ENCODE results near the gene TNIK. TPM values are rescaled to one million over a fixed set of nuclear protein-coding genes. Genes with fewer than 3 reads are reported as not detected.

The TNIK gene
- total RNA-seq, 1 donor from 2014 or later = 2.5 TPM

GRCh38 chr3:171213907-171214306 is 246.3 kb downstream of the TNIK start:
- Mint-ChIP-seq H3K27ac (no peak overlapping the region), H3K27me3 (no peaks in the 10 kb centered on the region)
- POLR2A ChIA-PET = no interaction called here

GRCh38 chr3:171213178-171213577 is 247.0 kb downstream of the TNIK start:
- H3K4me1 Mint-ChIP-seq = no peaks in the 10 kb centered on the region
- CTCF ChIA-PET = no interaction called here
- no peak overlapping the region for H3K4me3 Mint-ChIP-seq
- POLR2A ChIA-PET = no interaction called here
- intact Hi-C loops (cut with micrococcal nuclease) = no loop called here
- ATAC-seq (ENCODE audit: low read depth) (no peak), DNase-seq (no peak)
- no peaks in the 10 kb centered on the region for H3K36me3 Mint-ChIP-seq (ENCODE audit: low read depth)
- TF ChIP-seq CTCF (IDR thresholded peaks at IDR 0.05) = no peak
- H3K27ac Mint-ChIP-seq = no peak overlapping the region
- no peaks in the 10 kb centered on the region for H3K27me3 Mint-ChIP-seq
- H3K9me3 Mint-ChIP-seq = peaks cover 1% of the 10 kb centered on the region

More at GRCh38 chr3:171213907-171214306, 246.3 kb downstream of the TNIK start:
- ATAC-seq (ENCODE audit: low read depth) (no peak), DNase-seq (no peak)
- CTCF ChIA-PET = no interaction called here
- H3K9me3 Mint-ChIP-seq = peaks cover 3% of the 10 kb centered on the region
- H3K4me3 Mint-ChIP-seq = no peak overlapping the region
- no peaks in the 10 kb centered on the region for H3K36me3 Mint-ChIP-seq (ENCODE audit: low read depth)
- no peaks in the 10 kb centered on the region for H3K4me1 Mint-ChIP-seq
- intact Hi-C loops (cut with micrococcal nuclease) = no loop called here
- no peak for TF ChIP-seq CTCF (IDR thresholded peaks at IDR 0.05)

- ChIA-PET CTCF (no interaction called here), POLR2A (no interaction called here)
- Mint-ChIP-seq H3K4me3 (no peak overlapping the region), H3K27ac (no peak overlapping the region), H3K4me1 (no peaks in the 10 kb centered on the region), H3K9me3 (no peaks in the 10 kb centered on the region), H3K27me3 (no peaks in the 10 kb centered on the region), H3K36me3 (ENCODE audit: low read depth) (no peaks in the 10 kb centered on the region)
- no peak for ATAC-seq (ENCODE audit: low read depth)
- no peak for TF ChIP-seq CTCF (IDR thresholded peaks at IDR 0.05)
- DNase-seq = no peak
- intact Hi-C loops (cut with micrococcal nuclease) = no loop called here
Observed at GRCh38 chr3:171212648-171213047, 247.6 kb downstream of the TNIK start.

GRCh38 chr3:171206283-171206682 is 253.9 kb downstream of the TNIK start:
- Mint-ChIP-seq H3K9me3 (no peaks in the 10 kb centered on the region), H3K27ac (no peak overlapping the region), H3K36me3 (ENCODE audit: low read depth) (no peaks in the 10 kb centered on the region), H3K4me3 (no peak overlapping the region), H3K4me1 (no peaks in the 10 kb centered on the region), H3K27me3 (no peaks in the 10 kb centered on the region)
- intact Hi-C loops (cut with micrococcal nuclease) = no loop called here
- ChIA-PET CTCF (no interaction called here), POLR2A (no interaction called here)
- ATAC-seq (ENCODE audit: low read depth) = no peak
- TF ChIP-seq CTCF (IDR thresholded peaks at IDR 0.05) = no peak
- DNase-seq = no peak

GRCh38 chr3:171204942-171205341 is 255.3 kb downstream of the TNIK start:
- Mint-ChIP-seq H3K27ac (no peak overlapping the region), H3K36me3 (ENCODE audit: low read depth) (no peaks in the 10 kb centered on the region), H3K9me3 (no peaks in the 10 kb centered on the region), H3K4me3 (no peak overlapping the region), H3K27me3 (no peaks in the 10 kb centered on the region), H3K4me1 (no peaks in the 10 kb centered on the region)
- intact Hi-C loops (cut with micrococcal nuclease) = no loop called here
- ATAC-seq (ENCODE audit: low read depth) = no peak
- DNase-seq = no peak
- CTCF ChIA-PET = interaction anchor here (1.1 kb wide), 1 partner anchor 15 kb away, joined by 3 read pairs; no protein-coding TSS in a partner anchor
- TF ChIP-seq CTCF (IDR thresholded peaks at IDR 0.05) = no peak
- POLR2A ChIA-PET = no interaction called here
